NB4 (cell line): ENCODE results near the gene OBSCN.

Experiments
- CTCF ChIP-seq: IDR thresholded peaks from one replicate; pipeline ENCODE4 v1.5.1; 2012; ENCODE audit warnings: low read depth, low read length
- POLR2A ChIP-seq: IDR thresholded peaks from 2 replicates; pipeline ENCODE4 v1.6.1; 2011; ENCODE audit warnings: mild to moderate bottlenecking; ENCODE audit not compliant: insufficient read length; ENCODE audit errors: extremely low read depth

GRCh38 chr1:228333739-228334115, 125.9 kb downstream of the OBSCN start:
- TF ChIP-seq POLR2A (no peak), CTCF (no peak)
